IPS-20b (cell line): ENCODE measurements around the gene NPAT.

ENCODE experiments used
- H3K27ac ChIP-seq: one replicate; pipeline ENCODE4 v1.5.1; 2013; ENCODE audit warnings: low read length
- H3K27me3 ChIP-seq: 2 replicates; pipeline ENCODE4 v1.6.1; 2013; ENCODE audit warnings: mild to moderate bottlenecking, low read length, inconsistent platforms; ENCODE audit not compliant: insufficient read depth
- H3K36me3 ChIP-seq: 2 replicates; pipeline ENCODE4 v1.6.1; 2013; ENCODE audit warnings: low read depth, mild to moderate bottlenecking, inconsistent platforms, low read length, moderate library complexity; ENCODE audit not compliant: insufficient read depth
- H3K4me1 ChIP-seq: 2 replicates; pipeline ENCODE4 v1.6.1; 2013; ENCODE audit warnings: mild to moderate bottlenecking, control low read depth, inconsistent platforms, low read length, moderate library complexity; ENCODE audit not compliant: insufficient read depth
- H3K4me3 ChIP-seq: 2 replicates; pipeline ENCODE4 v1.5.1; 2013; ENCODE audit warnings: mild to moderate bottlenecking, low read length, inconsistent platforms
- H3K9ac ChIP-seq: 2 replicates; pipeline ENCODE4 v1.6.1; 2013; ENCODE audit warnings: low read depth, mild to moderate bottlenecking, inconsistent platforms, low read length, moderate library complexity
- H3K9me3 ChIP-seq: 2 replicates; pipeline ENCODE4 v1.6.1; 2013; ENCODE audit warnings: mild to moderate bottlenecking, low read depth, low read length, inconsistent platforms; ENCODE audit not compliant: insufficient read depth

Gene NPAT

GRCh38 chr11:108222574-108223347 lies at the start of gene NPAT, which contains the start of gene ATM:
TSS of gene NPAT (minus strand) at chr11:108222638. CDS start at chr11:108222536, 102 bp downstream.
TSS of gene ATM (plus strand) at chr11:108223067. CDS start at chr11:108227625, 4,558 bp downstream.
- H3K9me3 ChIP-seq: no peaks in the 10 kb centered on the region
- peaks cover 40% of the 10 kb centered on the region for H3K4me1 ChIP-seq
- no peaks in the 10 kb centered on the region for H3K27me3 ChIP-seq
- H3K9ac ChIP-seq: peak within 1 kb of the TSS; percentile 100
- peak within 1 kb of the TSS; percentile 96 for H3K4me3 ChIP-seq
- H3K36me3 ChIP-seq: peaks cover 18% of the 10 kb centered on the region
- peak within 1 kb of the TSS; percentile 98 for H3K27ac ChIP-seq

GRCh38 chr11:108269583-108269982 lies 47.1 kb upstream of the NPAT start:
- Histone ChIP-seq H3K36me3 (peaks cover 67% of the 10 kb centered on the region), H3K27me3 (no peaks in the 10 kb centered on the region), H3K9ac (no peak overlapping the region), H3K27ac (no peak overlapping the region), H3K4me3 (no peak overlapping the region), H3K4me1 (no peaks in the 10 kb centered on the region), H3K9me3 (no peaks in the 10 kb centered on the region)

- Histone ChIP-seq H3K9ac (no peak overlapping the region), H3K36me3 (peaks cover 91% of the 10 kb centered on the region), H3K9me3 (no peaks in the 10 kb centered on the region)
Observed at GRCh38 chr11:108253176-108253575, 30.7 kb upstream of the NPAT start.

GRCh38 chr11:108246885-108247284 lies 24.4 kb upstream of the NPAT start:
- Histone ChIP-seq H3K9ac (no peak overlapping the region), H3K36me3 (peaks cover 83% of the 10 kb centered on the region), H3K4me1 (no peaks in the 10 kb centered on the region), H3K4me3 (no peak overlapping the region), H3K9me3 (no peaks in the 10 kb centered on the region), H3K27ac (no peak overlapping the region), H3K27me3 (no peaks in the 10 kb centered on the region)

More at GRCh38 chr11:108253176-108253575, 30.7 kb upstream of the NPAT start:
- H3K4me3 ChIP-seq: no peak overlapping the region
- H3K27me3 ChIP-seq: no peaks in the 10 kb centered on the region
- H3K4me1 ChIP-seq: no peaks in the 10 kb centered on the region
- H3K27ac ChIP-seq: no peak overlapping the region

GRCh38 chr11:108246308-108246707 lies 23.9 kb upstream of the NPAT start:
- no peak overlapping the region for H3K4me3 ChIP-seq
- no peaks in the 10 kb centered on the region for H3K4me1 ChIP-seq
- peaks cover 80% of the 10 kb centered on the region for H3K36me3 ChIP-seq
- H3K9me3 ChIP-seq: no peaks in the 10 kb centered on the region
- no peak overlapping the region for H3K27ac ChIP-seq
- no peak overlapping the region for H3K9ac ChIP-seq
- no peaks in the 10 kb centered on the region for H3K27me3 ChIP-seq

GRCh38 chr11:108242422-108242821 lies 20.0 kb upstream of the NPAT start:
- H3K9me3 ChIP-seq: no peaks in the 10 kb centered on the region
- no peaks in the 10 kb centered on the region for H3K4me1 ChIP-seq
- H3K27ac ChIP-seq: no peak overlapping the region
- H3K36me3 ChIP-seq: peaks cover 69% of the 10 kb centered on the region
- H3K27me3 ChIP-seq: no peaks in the 10 kb centered on the region
- H3K4me3 ChIP-seq: no peak overlapping the region
- no peak overlapping the region for H3K9ac ChIP-seq

- peaks cover 69% of the 10 kb centered on the region for H3K36me3 ChIP-seq
- H3K9ac ChIP-seq: no peak overlapping the region
- H3K27ac ChIP-seq: no peak overlapping the region
- no peaks in the 10 kb centered on the region for H3K27me3 ChIP-seq
- no peaks in the 10 kb centered on the region for H3K9me3 ChIP-seq
- H3K4me1 ChIP-seq: no peaks in the 10 kb centered on the region
- no peak overlapping the region for H3K4me3 ChIP-seq
Observed at GRCh38 chr11:108241330-108242037, 19.0 kb upstream of the NPAT start.

GRCh38 chr11:108239076-108239475 lies 16.6 kb upstream of the NPAT start:
- Histone ChIP-seq H3K4me1 (no peaks in the 10 kb centered on the region), H3K27ac (no peak overlapping the region), H3K4me3 (no peak overlapping the region), H3K27me3 (no peaks in the 10 kb centered on the region), H3K9me3 (no peaks in the 10 kb centered on the region), H3K9ac (no peak overlapping the region), H3K36me3 (peaks cover 70% of the 10 kb centered on the region)

GRCh38 chr11:108237058-108237481 lies 14.6 kb upstream of the NPAT start:
- Histone ChIP-seq H3K36me3 (peaks cover 73% of the 10 kb centered on the region), H3K9ac (no peak overlapping the region), H3K27ac (no peak overlapping the region), H3K27me3 (no peaks in the 10 kb centered on the region), H3K4me3 (no peak overlapping the region), H3K4me1 (no peaks in the 10 kb centered on the region), H3K9me3 (no peaks in the 10 kb centered on the region)

- Histone ChIP-seq H3K27ac (no peak overlapping the region), H3K4me3 (no peak overlapping the region), H3K27me3 (no peaks in the 10 kb centered on the region), H3K4me1 (no peaks in the 10 kb centered on the region), H3K36me3 (peaks cover 78% of the 10 kb centered on the region), H3K9ac (no peak overlapping the region), H3K9me3 (no peaks in the 10 kb centered on the region)
Observed at GRCh38 chr11:108235633-108236032, 13.2 kb upstream of the NPAT start.

- H3K4me1 ChIP-seq: no peaks in the 10 kb centered on the region
- no peak overlapping the region for H3K9ac ChIP-seq
- no peak overlapping the region for H3K4me3 ChIP-seq
- H3K9me3 ChIP-seq: no peaks in the 10 kb centered on the region
- no peak overlapping the region for H3K27ac ChIP-seq
- H3K27me3 ChIP-seq: no peaks in the 10 kb centered on the region
- peaks cover 78% of the 10 kb centered on the region for H3K36me3 ChIP-seq
Observed at GRCh38 chr11:108235192-108235591, 12.8 kb upstream of the NPAT start.
